Testis (tissue), 2 donors: ENCODE measurements around the gene HNRNPC.

Experiments
- POLR2A ChIP-seq: fragments of 450-650 bp; IDR thresholded peaks from one replicate; pipeline ENCODE4 v1.6.1; 2017; ENCODE audit warnings: antibody characterized with exemption, mild to moderate bottlenecking, moderate library complexity
- TF ChIP-seq, protein P1 (sequence below), 3 experiments: fragments of 450-650 bp in 2 of 3; fragments of 200-600 bp in 1 of 3; sonication (generic) in 1 of 3; IDR thresholded peaks; one replicate each; pipeline ENCODE4 v1.5.1; 2016 to 2019; ENCODE audit warnings: antibody characterized with exemption in 3 of 3, mild to moderate bottlenecking in 2 of 3, moderate library complexity in 1 of 3

DNA sequence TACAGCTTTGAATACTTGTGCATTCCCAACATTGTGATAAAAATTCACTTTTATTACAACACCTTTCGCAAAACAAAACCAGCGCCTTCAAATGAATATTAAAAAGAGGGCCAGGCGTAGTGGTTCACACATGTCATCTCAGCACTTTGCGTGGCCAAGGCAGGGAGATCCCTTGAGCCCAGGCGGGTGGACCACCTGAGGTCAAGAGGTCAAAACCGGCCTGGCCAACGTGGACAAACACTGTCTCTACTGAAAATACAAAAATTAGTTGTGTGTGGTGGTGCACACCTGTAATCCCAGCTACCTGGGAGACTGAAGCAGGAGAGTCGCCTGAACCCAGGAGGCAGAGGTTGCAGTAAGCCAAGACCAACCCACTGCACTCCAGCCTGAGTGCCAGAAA, 42.8 kb downstream of the HNRNPC start:
- TF ChIP-seq, protein P1, sequence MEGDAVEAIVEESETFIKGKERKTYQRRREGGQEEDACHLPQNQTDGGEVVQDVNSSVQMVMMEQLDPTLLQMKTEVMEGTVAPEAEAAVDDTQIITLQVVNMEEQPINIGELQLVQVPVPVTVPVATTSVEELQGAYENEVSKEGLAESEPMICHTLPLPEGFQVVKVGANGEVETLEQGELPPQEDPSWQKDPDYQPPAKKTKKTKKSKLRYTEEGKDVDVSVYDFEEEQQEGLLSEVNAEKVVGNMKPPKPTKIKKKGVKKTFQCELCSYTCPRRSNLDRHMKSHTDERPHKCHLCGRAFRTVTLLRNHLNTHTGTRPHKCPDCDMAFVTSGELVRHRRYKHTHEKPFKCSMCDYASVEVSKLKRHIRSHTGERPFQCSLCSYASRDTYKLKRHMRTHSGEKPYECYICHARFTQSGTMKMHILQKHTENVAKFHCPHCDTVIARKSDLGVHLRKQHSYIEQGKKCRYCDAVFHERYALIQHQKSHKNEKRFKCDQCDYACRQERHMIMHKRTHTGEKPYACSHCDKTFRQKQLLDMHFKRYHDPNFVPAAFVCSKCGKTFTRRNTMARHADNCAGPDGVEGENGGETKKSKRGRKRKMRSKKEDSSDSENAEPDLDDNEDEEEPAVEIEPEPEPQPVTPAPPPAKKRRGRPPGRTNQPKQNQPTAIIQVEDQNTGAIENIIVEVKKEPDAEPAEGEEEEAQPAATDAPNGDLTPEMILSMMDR (IDR thresholded peaks at IDR 0.05): no peak
- no peak for TF ChIP-seq POLR2A
